Upper lobe of left lung (tissue), 6 donors: Measurements from ENCODE around the gene ZC3H15. TPM values are rescaled to one million over a fixed set of nuclear protein-coding genes. Genes with fewer than 3 reads are reported as not detected.

Source experiments
- ATAC-seq, 2 donors: fragments of 200-7000 bp; cut with Tn5 transposase; one replicate each; pipeline ENCODE4 v1.9.1; 2022; ENCODE audit warnings: mild to moderate bottlenecking in 2 of 2, moderate library complexity in 2 of 2; ENCODE audit not compliant: low FRiP score in 2 of 2
- DNase-seq, 2 donors: peaks; one replicate each; pipeline ENCODE4 v3.0.0-alpha.2; 2019 to 2020
- H3K27ac ChIP-seq, 4 donors: fragments of 200-600 bp; sonication (generic); one replicate each; pipeline ENCODE4 v1.5.1; 2016 to 2019
- H3K27me3 ChIP-seq, 4 donors: fragments of 200-600 bp; sonication (generic); one replicate each; pipeline ENCODE4 v1.5.1; 2017 to 2019
- H3K36me3 ChIP-seq, 4 donors: fragments of 200-600 bp; sonication (generic); one replicate each; pipeline ENCODE4 v1.5.1; 2016 to 2019
- H3K4me1 ChIP-seq, 4 donors: fragments of 200-600 bp; sonication (generic); one replicate each; pipeline ENCODE4 v1.5.1; 2018 to 2019
- H3K4me3 ChIP-seq, 4 donors: fragments of 200-600 bp; sonication (generic); one replicate each; pipeline ENCODE4 v1.5.1; 2017 to 2019; ENCODE audit warnings: mild to moderate bottlenecking in 2 of 4, moderate library complexity in 1 of 4
- H3K9me3 ChIP-seq, 4 donors: fragments of 200-600 bp; sonication (generic); one replicate each; pipeline ENCODE4 v1.5.1; 2018 to 2019
- CTCF ChIP-seq, 6 experiments: fragments of 450-650 bp in 4 of 6; fragments of 200-600 bp in 2 of 6; sonication (generic) in 2 of 6; IDR thresholded peaks; one replicate each; pipeline ENCODE4 v1.5.1; 2016 to 2019; ENCODE audit warnings: antibody characterized with exemption in 6 of 6
- EP300 ChIP-seq, 4 donors: sonication (generic); formaldehyde crosslinking; IDR thresholded peaks; one replicate each; pipeline ENCODE4 v1.5.1; 2017; ENCODE audit warnings: antibody characterized with exemption in 4 of 4, control low read depth in 2 of 4
- POLR2A ChIP-seq, 4 donors: fragments of 450-650 bp; IDR thresholded peaks; one replicate each; pipeline ENCODE4 v1.5.1; 2016 to 2017; ENCODE audit warnings: antibody characterized with exemption in 4 of 4, mild to moderate bottlenecking in 2 of 4
- POLR2AphosphoS5 ChIP-seq, 2 donors: sonication (generic); formaldehyde crosslinking; IDR thresholded peaks; one replicate each; pipeline ENCODE4 v1.5.1; 2017; ENCODE audit warnings: antibody characterized with exemption in 2 of 2
- WGBS, 2 donors: methylation state at CpG; one replicate each; pipeline ENCODE4 v1.1.5; 2017 to 2018; 5-methylcytosine and 5-hydroxymethylcytosine counted together
- total RNA-seq, 6 donors: library from RNA; depleted of rRNA in 4 of 6; stranded (reverse); fragments of >200 nt in 4 of 6; gene quantifications; one replicate each; pipeline versions ENCODE4 v1.1.0 to v1.2.1, GENCODE V29; 2016 to 2021
- donor health status: DM: no; HTN: no; CAD: no; lungs with moderate emphysema.
- donor health status: DM: no; HTN: yes; CAD: no; lungs with severe emphysema.

The ZC3H15 gene
- total RNA-seq, 6 donors from 2014 or later: 30.2 to 79.6 (median 45.1) TPM

- peaks cover 0 to 9% (median 7%) of the 10 kb centered on the region in 4 donors for H3K4me1 ChIP-seq
- DNase-seq (no peak), ATAC-seq (peak in 1 of 2 donors; percentile 68)
- no peak overlapping the region for H3K4me3 ChIP-seq
- H3K27ac ChIP-seq: no peak overlapping the region
- no peaks in the 10 kb centered on the region for H3K9me3 ChIP-seq
- no peaks in the 10 kb centered on the region for H3K27me3 ChIP-seq
- TF ChIP-seq EP300 (IDR thresholded peaks at IDR 0.05) (no peak), CTCF (IDR thresholded peaks at IDR 0.05) (no peak), POLR2AphosphoS5 (IDR thresholded peaks at IDR 0.05) (no peak), POLR2A (IDR thresholded peaks at IDR 0.05) (no peak)
- no peaks in the 10 kb centered on the region for H3K36me3 ChIP-seq
Measured at GRCh38 chr2:186533717-186534116, 47.7 kb downstream of the ZC3H15 start.

- H3K27ac ChIP-seq: no peak overlapping the region
- 86 to 90% methylated on average over 3 of the region's 3 CpGs for WGBS, 2 donors
- peaks cover 0 to 9% (median 7%) of the 10 kb centered on the region in 4 donors for H3K4me1 ChIP-seq
- no peak overlapping the region for H3K4me3 ChIP-seq
- no peaks in the 10 kb centered on the region for H3K9me3 ChIP-seq
- TF ChIP-seq POLR2AphosphoS5 (IDR thresholded peaks at IDR 0.05) (no peak), EP300 (IDR thresholded peaks at IDR 0.05) (no peak), CTCF (IDR thresholded peaks at IDR 0.05) (no peak), POLR2A (IDR thresholded peaks at IDR 0.05) (no peak)
- ATAC-seq (no peak), DNase-seq (no peak)
- H3K36me3 ChIP-seq: no peaks in the 10 kb centered on the region
- H3K27me3 ChIP-seq: no peaks in the 10 kb centered on the region
Measured at GRCh38 chr2:186534406-186534805, 48.3 kb downstream of the ZC3H15 start.

DNA sequence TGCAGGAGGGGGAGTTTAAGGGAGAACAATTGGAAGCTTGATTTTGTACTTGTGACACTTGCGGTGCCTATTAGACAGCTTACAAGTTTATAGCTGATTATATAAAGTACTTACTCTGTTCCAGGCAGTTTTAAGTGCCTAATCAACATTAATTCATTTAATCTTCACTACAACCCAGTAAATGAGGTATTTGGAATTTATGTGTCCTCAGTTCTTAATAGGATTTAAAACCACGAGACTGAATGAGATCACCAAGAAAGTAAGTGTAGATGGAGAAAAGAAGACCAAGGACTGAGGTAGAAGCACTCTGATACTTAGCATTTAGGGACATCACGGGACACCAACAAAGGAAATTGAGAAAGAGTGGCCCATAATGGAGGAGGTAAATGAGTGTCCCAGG lies 49.8 kb downstream of the ZC3H15 start:
- H3K9me3 ChIP-seq: no peaks in the 10 kb centered on the region
- no peaks in the 10 kb centered on the region for H3K36me3 ChIP-seq
- DNase-seq (no peak), ATAC-seq (no peak)
- H3K4me1 ChIP-seq: peaks cover 0 to 9% (median 7%) of the 10 kb centered on the region in 4 donors
- H3K27ac ChIP-seq: no peak overlapping the region
- TF ChIP-seq POLR2AphosphoS5 (IDR thresholded peaks at IDR 0.05) (no peak), EP300 (IDR thresholded peaks at IDR 0.05) (no peak), POLR2A (IDR thresholded peaks at IDR 0.05) (no peak), CTCF (IDR thresholded peaks at IDR 0.05) (no peak)
- H3K27me3 ChIP-seq: no peaks in the 10 kb centered on the region
- WGBS, 2 donors: 98 to 99% methylated on average over 3 of the region's 3 CpGs
- no peak overlapping the region for H3K4me3 ChIP-seq

DNA sequence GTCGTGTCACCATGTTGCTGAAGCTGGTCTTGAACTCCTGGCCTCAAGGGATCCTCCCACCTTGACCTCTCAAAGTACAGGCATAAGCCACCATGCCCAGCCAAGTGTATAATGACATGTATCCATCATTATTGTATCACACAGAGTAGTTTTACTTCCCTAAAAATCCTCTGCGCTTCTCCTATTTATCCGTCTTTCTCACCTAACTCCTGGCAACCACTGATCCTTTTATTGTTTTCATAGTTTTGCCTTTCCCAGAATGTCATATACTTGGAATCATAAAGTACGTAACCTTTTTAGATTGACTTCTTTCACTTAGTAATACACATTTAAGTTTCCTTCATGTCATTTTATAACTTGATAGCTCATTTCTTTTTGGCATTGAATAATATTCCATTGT lies 51.0 kb downstream of the ZC3H15 start:
- Histone ChIP-seq H3K4me3 (no peak overlapping the region), H3K27me3 (no peaks in the 10 kb centered on the region), H3K4me1 (peaks cover 0 to 14% (median 3%) of the 10 kb centered on the region in 4 donors), H3K9me3 (no peaks in the 10 kb centered on the region), H3K27ac (no peak overlapping the region), H3K36me3 (no peaks in the 10 kb centered on the region)
- WGBS, 2 donors: 87 to 89% methylated on average over 4 of the region's 4 CpGs
- ATAC-seq: no peak
- no peak for DNase-seq
- TF ChIP-seq CTCF (IDR thresholded peaks at IDR 0.05): no peak

GRCh38 chr2:186540941-186541340 lies 54.9 kb downstream of the ZC3H15 start:
- no peak for DNase-seq

More at GRCh38 chr2:186540941-186541340, 54.9 kb downstream of the ZC3H15 start:
- no peaks in the 10 kb centered on the region for H3K27me3 ChIP-seq
- H3K36me3 ChIP-seq: no peaks in the 10 kb centered on the region
- peaks cover 6 to 22% (median 20%) of the 10 kb centered on the region in 4 donors for H3K4me1 ChIP-seq
- no peak for TF ChIP-seq CTCF (IDR thresholded peaks at IDR 0.05)
- no peak for TF ChIP-seq POLR2A (IDR thresholded peaks at IDR 0.05)
- no peak for TF ChIP-seq EP300 (IDR thresholded peaks at IDR 0.05)
- TF ChIP-seq POLR2AphosphoS5 (IDR thresholded peaks at IDR 0.05): no peak
- 80 to 81% methylated on average over 4 of the region's 4 CpGs for WGBS, 2 donors
- no peak overlapping the region for H3K4me3 ChIP-seq
- H3K9me3 ChIP-seq: no peaks in the 10 kb centered on the region
- no peak overlapping the region for H3K27ac ChIP-seq
- no peak for ATAC-seq
